Stimulated activated CD8-positive, alpha-beta memory T cell treated with anti-CD3 and anti-CD28 coated beads, Interleukin-12 subunit alpha, Interleukin-12 subunit beta, amount 100 ng/mL, for 24 hours (primary cell): ENCODE results near the gene INPP4B.
"Not testable (repeated sequence)": the region's sequence is repeated elsewhere in the genome, so short reads cannot be mapped to it uniquely, and the experiment has no call there.

ENCODE experiments used
- DNase-seq: peaks from one replicate; pipeline ENCODE4 v3.0.0-alpha.2; 2020; ENCODE audit errors: extremely low read depth

The INPP4B gene

GRCh38 chr4:142544594-142544993, 301.5 kb downstream of the INPP4B start:
- no peak for DNase-seq

- DNase-seq: no peak
Observed at GRCh38 chr4:142544039-142544438, 302.1 kb downstream of the INPP4B start.

GRCh38 chr4:142540483-142540804, 305.7 kb downstream of the INPP4B start:
- DNase-seq: no peak

DNA sequence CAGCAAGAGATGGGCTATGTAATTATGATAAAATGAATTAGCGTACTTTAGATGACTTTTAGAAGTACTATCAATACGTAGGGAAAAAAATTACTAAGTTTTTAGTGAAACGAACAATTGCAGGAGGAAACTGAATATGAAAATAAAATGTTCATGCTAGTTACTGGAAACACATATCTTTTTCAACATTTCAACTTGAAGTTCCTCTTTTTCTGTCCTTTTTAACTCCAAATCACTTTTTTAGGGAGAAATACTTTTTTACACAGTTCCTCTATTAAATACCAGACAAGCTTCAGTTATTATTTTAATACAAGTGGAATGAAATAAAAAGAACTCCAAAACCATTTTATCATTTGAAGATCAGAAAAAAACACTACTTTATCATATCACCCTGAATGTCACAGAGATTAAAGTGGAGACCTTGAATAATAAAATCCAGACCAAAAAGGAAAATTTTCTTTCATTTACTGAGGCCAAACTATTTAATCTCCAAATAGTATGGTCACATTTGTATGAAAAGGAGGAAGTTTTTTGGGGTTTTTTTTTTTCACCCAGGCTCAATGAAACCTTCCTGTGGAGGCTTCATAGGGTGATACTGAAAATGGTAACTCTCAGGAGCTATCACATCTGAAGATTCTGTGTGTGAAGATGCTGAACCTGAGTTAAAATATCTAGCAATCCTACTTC, 306.2 kb downstream of the INPP4B start:
- no peak for DNase-seq

GRCh38 chr4:142535009-142535408, 311.1 kb downstream of the INPP4B start:
- DNase-seq: no peak

DNA sequence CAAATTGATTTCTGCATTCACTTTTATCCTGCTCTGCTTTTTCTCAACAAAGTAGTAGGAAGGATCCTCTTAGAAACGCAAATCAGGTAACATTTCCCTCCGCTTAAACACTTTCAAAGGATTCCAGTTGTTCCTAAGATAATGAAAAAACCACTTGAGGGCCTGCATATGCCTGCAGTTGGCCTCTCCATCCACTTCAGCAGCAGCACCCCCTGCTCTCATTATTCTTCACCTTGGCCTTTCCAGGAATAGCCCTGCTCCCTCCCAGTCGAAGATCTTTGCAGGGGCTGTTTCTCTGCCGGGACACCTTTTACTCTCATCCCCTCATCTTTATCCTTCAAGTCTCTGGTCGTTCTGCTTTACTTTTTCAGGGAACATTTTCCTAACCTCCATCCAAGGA, 314.0 kb downstream of the INPP4B start:
- DNase-seq: no peak

GRCh38 chr4:142530728-142531127, 315.4 kb downstream of the INPP4B start:
- no peak for DNase-seq

DNA sequence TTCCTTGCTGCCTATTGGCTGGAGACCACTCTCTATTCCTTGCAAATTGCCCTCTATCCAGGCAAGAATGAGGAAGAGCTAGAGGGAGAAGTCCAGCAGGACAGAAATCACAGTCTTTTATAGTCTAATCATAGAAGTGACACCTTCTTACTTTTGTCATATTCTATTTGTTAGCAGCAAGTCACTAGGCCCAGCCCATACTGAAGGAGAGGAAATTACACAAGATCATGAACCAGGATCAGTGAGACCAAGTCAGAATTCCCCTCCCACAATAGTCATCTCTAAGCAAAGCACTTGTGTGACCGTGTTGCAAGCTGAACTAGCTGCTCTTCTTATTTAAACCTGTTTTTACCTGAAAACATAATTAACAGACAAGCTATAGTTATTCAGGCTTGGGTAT, 317.7 kb downstream of the INPP4B start:
- DNase-seq: no peak

- no peak for DNase-seq
Observed at GRCh38 chr4:142523111-142523510, 323.0 kb downstream of the INPP4B start.

DNA sequence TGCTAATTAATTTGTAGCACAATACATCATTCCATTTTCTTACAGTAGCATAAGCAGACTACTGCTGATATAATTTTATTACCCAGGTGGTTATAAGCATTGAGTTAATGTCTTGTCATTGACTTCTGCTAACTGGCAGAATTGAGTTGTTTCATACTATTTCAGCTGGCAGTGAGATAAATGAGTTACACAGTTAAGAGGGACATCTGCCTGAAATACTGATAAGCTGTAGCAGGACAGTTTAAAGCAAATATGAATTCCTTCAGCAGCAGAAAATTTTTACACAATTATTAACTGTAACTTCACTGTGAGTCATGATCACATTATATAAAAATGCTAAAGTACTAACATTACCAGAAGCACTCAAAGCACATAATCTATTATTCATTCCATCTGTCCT, 326.8 kb downstream of the INPP4B start:
- no peak for DNase-seq

GRCh38 chr4:142516686-142517526, 329.2 kb downstream of the INPP4B start:
- DNase-seq: no peak

DNA sequence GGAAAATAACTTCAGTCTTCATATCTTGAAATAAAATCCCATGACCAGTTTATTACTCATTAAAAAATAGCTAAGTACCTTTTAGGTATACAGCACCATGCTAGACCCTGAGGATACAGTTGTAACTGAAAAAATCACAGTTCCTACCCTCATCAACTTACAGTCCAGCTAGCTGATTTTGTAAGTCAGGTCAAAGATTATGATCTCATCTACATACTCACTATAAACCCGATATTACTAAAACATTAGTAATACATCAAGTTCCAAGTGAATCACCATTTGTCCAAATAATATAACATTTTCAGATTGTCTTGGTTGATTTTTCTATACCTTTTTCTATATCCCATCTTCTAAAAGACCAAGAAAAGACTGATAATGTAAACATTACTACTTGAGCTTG, 333.9 kb downstream of the INPP4B start:
- no peak for DNase-seq

- DNase-seq: no peak
Observed at GRCh38 chr4:142509881-142510280, 336.2 kb downstream of the INPP4B start.

- DNase-seq: not testable (repeated sequence)
Observed at GRCh38 chr4:142509381-142509780, 336.7 kb downstream of the INPP4B start.

- DNase-seq: no peak
Observed at GRCh38 chr4:142500966-142501365, 345.1 kb downstream of the INPP4B start.

- DNase-seq: no peak
Observed at GRCh38 chr4:142497606-142498005, 348.5 kb downstream of the INPP4B start.

DNA sequence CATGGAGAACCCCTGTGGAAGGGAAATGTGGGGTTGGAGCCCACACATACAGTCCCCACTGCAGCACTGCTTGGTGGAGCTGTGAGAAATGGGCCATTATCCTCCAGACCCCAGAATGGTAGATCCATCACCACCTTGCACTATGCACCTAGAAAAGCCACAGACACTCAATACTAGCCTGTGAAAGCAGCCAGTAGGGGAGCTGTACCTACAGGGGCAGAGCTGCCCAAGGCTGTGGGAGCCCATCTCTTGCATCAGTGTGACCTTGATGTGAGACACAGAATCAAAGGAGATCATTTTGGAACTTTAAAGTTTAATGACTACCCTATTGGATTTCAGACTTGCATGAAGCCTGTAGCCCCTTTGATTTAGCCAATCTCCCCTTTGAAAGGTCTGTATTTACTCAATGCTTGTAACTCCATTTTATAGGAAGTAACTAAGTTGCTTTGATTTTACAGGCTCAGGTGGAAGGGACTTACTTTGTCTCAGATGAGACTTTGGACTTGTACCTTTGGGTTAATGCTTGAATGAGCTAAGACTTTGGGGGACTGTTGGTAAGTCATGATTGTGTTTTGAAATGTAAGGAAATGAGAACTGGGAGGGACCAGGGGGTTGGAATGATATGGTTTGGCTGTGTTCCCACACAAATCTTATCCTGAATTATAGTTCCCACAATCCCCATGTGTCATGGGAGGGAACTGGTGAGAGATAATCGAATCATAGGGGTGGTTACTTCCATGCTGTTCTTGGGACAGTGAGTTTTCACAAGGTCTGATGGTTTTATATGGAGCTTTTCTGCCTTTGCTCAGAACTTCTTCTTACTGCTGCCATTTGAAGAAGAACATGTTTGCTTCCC, 352.6 kb downstream of the INPP4B start:
- no peak for DNase-seq

- no peak for DNase-seq
Observed at GRCh38 chr4:142485452-142485851, 360.6 kb downstream of the INPP4B start.

DNA sequence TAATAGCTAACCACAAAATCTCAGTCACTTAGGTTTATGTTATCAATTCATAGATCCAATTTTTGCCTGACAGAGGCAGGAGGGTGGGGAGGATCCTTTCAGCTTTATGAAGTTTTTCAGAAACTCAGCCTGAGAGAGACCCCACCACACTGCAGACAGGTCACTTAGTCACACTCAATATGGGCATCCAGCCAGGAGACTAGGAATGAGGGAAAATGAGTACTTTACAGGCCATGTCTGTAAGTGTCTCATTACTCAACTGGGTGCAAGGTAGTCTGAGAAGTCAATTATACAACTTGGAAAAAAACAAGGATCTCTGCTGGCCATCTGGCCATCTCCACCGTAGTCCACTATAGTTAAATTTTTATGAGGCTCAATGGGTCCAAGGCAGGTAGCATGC, 365.9 kb downstream of the INPP4B start:
- DNase-seq: no peak

- DNase-seq: no peak
Observed at GRCh38 chr4:142475663-142476062, 370.4 kb downstream of the INPP4B start.

GRCh38 chr4:142474398-142475087, 371.6 kb downstream of the INPP4B start:
- DNase-seq: no peak

- no peak for DNase-seq
Observed at GRCh38 chr4:142473960-142474338, 372.2 kb downstream of the INPP4B start.
